Activated naive CD8-positive, alpha-beta T cell treated with anti-CD3 and anti-CD28 coated beads for 36 hours (primary cell): ENCODE measurements around the gene CFAP20. TPM values are rescaled to one million over a fixed set of nuclear protein-coding genes. Genes with fewer than 3 reads are reported as not detected.

ENCODE experiments used
- DNase-seq: peaks from one replicate; pipeline ENCODE4 v3.0.0; 2021
- H3K27ac Mint-ChIP-seq: one replicate; pipeline ENCODE4 v1.8.0; 2022; ENCODE audit warnings: mild to moderate bottlenecking, moderate library complexity, mixed read lengths
- H3K27me3 Mint-ChIP-seq: one replicate; pipeline ENCODE4 v1.8.0; 2022; ENCODE audit warnings: mild to moderate bottlenecking, mixed read lengths
- H3K36me3 Mint-ChIP-seq: one replicate; pipeline ENCODE4 v1.8.0; 2021; ENCODE audit warnings: mild to moderate bottlenecking, mixed read lengths
- H3K4me1 Mint-ChIP-seq: one replicate; pipeline ENCODE4 v1.8.0; 2021; ENCODE audit warnings: mixed read lengths
- H3K4me3 Mint-ChIP-seq: one replicate; pipeline ENCODE4 v1.8.0; 2022; ENCODE audit warnings: mild to moderate bottlenecking, moderate library complexity, mixed read lengths
- H3K9me3 Mint-ChIP-seq: one replicate; pipeline ENCODE4 v1.8.0; 2022; ENCODE audit warnings: mixed read lengths
- total RNA-seq, 2 experiments: library from RNA; stranded (reverse); gene quantifications; one replicate each; pipeline ENCODE4 v1.2.3, GENCODE V29; 2021

Gene CFAP20
- total RNA-seq, result 10 to 100 TPM; 57.6 to 59.3 TPM

DNA sequence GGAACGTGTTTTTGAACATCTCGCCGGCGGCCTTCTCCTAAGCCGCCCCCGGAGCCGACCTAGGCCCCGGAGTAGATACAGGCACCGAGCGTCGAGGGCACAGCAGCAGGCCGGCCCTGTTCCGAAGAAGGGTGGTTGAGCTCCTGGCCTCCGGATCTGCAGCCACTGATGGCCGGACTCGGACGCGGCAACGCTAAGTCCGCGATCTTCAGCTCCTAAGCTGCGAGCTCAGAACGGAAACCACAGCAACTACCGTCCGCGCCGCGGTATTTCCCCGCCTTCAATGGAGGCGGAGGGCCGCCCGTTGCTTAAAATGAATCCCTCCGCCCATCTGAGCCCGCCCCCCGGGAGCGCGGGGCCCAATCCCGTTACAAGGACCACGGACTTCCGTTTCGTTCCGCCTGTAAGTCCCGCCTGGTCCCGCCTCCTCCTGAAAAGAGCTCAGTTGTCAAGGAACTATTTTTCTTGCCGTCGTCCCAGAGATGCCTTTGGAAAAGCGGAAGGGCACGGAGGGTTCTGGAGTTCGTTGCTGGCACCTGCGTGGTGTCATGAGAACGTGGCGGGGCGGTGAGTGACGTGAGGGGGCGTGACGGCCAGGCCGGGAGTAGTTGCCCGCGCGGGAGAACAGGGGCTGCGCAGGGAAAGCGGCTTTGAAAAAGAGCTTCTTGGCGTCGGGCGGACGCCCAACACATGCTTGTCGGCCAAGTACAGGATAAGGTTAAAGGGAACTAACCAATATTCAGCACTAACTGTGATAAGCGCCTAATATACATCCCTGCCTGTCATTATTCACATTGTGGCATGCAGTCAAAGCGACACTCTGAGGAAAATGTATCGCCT, at the start of gene CFAP20:
TSS of gene CFAP20 (minus strand) at position 285 of the 840 bp plus-strand sequence. CDS start at position 19, 266 bp downstream.
- peak within 1 kb of the TSS; percentile 84 for H3K4me3 Mint-ChIP-seq
- H3K27me3 Mint-ChIP-seq, result no peaks in the 10 kb centered on the region
- H3K4me1 Mint-ChIP-seq, result peaks cover 37% of the 10 kb centered on the region
- H3K27ac Mint-ChIP-seq, result peak within 1 kb of the TSS; percentile 81
- DNase-seq, result peak; percentile 96
- no peaks in the 10 kb centered on the region for H3K9me3 Mint-ChIP-seq
- peaks cover 12% of the 10 kb centered on the region for H3K36me3 Mint-ChIP-seq

DNA sequence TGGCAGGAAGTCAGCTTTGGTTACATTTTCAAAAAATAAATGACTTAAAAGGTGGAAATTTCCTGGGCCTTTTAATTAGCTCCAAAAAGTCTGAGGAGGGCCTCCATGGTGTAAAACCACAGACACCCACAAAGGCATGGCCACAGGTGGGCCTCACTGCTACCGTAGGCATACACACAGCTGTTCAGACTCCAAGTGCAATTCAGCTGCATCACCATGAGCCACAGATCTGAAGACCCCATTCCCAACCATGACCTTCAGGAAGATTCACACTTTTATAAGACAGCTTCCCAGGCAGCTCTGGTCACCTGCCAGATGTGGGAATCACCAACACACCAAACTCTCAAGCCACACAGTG, 48.2 kb upstream of the CFAP20 start:
- peak; percentile 51 for DNase-seq
- Mint-ChIP-seq H3K27me3 (no peaks in the 10 kb centered on the region), H3K4me1 (peaks cover 55% of the 10 kb centered on the region), H3K4me3 (peak overlapping the region; percentile 47), H3K27ac (peak overlapping the region; percentile 90), H3K9me3 (peaks cover 2% of the 10 kb centered on the region), H3K36me3 (peaks cover 74% of the 10 kb centered on the region)

GRCh38 chr16:58176608-58177352, 47.6 kb upstream of the CFAP20 start:
- peak overlapping the region; percentile 90 for H3K27ac Mint-ChIP-seq
- H3K36me3 Mint-ChIP-seq, result peaks cover 71% of the 10 kb centered on the region
- H3K9me3 Mint-ChIP-seq, result peaks cover 2% of the 10 kb centered on the region
- H3K4me1 Mint-ChIP-seq, result peaks cover 53% of the 10 kb centered on the region
- no peaks in the 10 kb centered on the region for H3K27me3 Mint-ChIP-seq
- DNase-seq, result peak; percentile 4
- H3K4me3 Mint-ChIP-seq, result peak overlapping the region; percentile 42

DNA sequence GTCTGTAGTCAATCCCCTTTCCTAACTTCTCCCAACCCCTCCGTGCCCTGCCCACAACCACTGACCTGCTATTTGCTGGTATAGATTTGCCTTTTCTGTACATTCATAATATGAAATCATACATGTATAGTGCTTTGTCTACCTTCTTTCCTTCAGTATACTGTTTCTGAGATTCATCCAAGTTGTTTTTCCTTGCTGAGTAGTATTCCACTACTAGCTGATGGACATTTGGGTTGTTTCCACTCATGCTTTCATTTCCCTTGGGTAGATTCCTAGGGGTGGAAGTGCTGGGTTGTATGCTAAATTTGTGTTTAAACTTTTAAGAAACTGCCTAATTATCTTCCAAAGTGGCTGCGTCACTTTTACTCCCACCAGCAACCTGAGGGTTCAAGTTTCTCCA, 41.0 kb upstream of the CFAP20 start:
- H3K4me3 Mint-ChIP-seq, result no peak overlapping the region
- no peaks in the 10 kb centered on the region for H3K27me3 Mint-ChIP-seq
- H3K9me3 Mint-ChIP-seq, result no peaks in the 10 kb centered on the region
- H3K36me3 Mint-ChIP-seq, result peaks cover 37% of the 10 kb centered on the region
- peaks cover 15% of the 10 kb centered on the region for H3K4me1 Mint-ChIP-seq
- no peak overlapping the region for H3K27ac Mint-ChIP-seq
- DNase-seq, result no peak

DNA sequence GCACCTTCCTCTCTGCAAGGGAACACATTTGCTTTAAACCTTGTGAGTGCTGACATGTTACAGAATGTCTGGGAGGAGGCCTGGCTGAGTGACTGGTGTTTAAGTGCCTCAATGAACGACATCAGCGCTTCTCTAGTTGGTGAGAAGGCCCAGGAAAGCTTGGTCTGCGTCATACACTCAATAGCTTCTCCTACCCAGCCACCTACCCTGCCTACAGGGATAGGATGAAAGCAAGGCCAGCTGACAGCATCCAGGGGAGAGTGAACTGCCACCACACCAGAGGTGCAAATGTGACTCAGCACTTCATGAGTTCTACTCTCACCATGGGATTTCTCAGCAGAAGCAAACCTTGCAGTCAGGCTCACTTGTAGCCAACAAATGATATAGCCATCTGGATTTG, 31.7 kb upstream of the CFAP20 start:
- Mint-ChIP-seq H3K27me3 (no peaks in the 10 kb centered on the region), H3K27ac (peak overlapping the region; percentile 35), H3K4me1 (peaks cover 2% of the 10 kb centered on the region), H3K9me3 (no peaks in the 10 kb centered on the region), H3K36me3 (peaks cover 31% of the 10 kb centered on the region), H3K4me3 (no peak overlapping the region)
- no peak for DNase-seq

DNA sequence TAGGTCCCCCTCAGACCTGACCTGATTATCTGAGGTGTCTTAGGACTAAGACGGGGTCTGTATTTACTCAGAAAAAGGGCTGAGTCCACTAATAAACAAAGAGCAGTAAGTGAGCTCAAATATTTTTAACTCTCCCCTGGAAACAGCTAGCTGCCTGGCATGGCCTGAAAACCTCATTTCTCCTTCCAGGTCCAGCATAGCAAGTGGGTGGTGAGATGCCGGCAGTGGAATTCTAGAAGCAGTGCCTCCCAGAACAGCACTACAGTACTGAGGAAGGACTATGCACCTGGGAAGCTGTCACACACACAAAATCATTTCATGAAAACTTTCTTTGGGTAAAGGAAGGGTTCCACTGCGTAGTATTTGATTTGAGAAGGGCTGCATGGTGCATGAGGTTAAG, 29.5 kb upstream of the CFAP20 start:
- H3K4me1 Mint-ChIP-seq, result peaks cover 2% of the 10 kb centered on the region
- peaks cover 21% of the 10 kb centered on the region for H3K36me3 Mint-ChIP-seq
- H3K4me3 Mint-ChIP-seq, result no peak overlapping the region
- H3K9me3 Mint-ChIP-seq, result no peaks in the 10 kb centered on the region
- no peak for DNase-seq
- H3K27me3 Mint-ChIP-seq, result no peaks in the 10 kb centered on the region
- H3K27ac Mint-ChIP-seq, result no peak overlapping the region

- H3K36me3 Mint-ChIP-seq, result peaks cover 15% of the 10 kb centered on the region
- H3K4me3 Mint-ChIP-seq, result no peak overlapping the region
- H3K4me1 Mint-ChIP-seq, result peaks cover 2% of the 10 kb centered on the region
- no peak for DNase-seq
- H3K27me3 Mint-ChIP-seq, result no peaks in the 10 kb centered on the region
- H3K27ac Mint-ChIP-seq, result no peak overlapping the region
- H3K9me3 Mint-ChIP-seq, result no peaks in the 10 kb centered on the region
Observed at GRCh38 chr16:58157951-58158540, 28.9 kb upstream of the CFAP20 start.

GRCh38 chr16:58157239-58157638, 28.1 kb upstream of the CFAP20 start:
- peaks cover 2% of the 10 kb centered on the region for H3K4me1 Mint-ChIP-seq
- no peak for DNase-seq
- H3K27me3 Mint-ChIP-seq, result no peaks in the 10 kb centered on the region
- no peak overlapping the region for H3K4me3 Mint-ChIP-seq
- no peaks in the 10 kb centered on the region for H3K9me3 Mint-ChIP-seq
- H3K36me3 Mint-ChIP-seq, result peaks cover 15% of the 10 kb centered on the region
- H3K27ac Mint-ChIP-seq, result no peak overlapping the region

- no peak for DNase-seq
- Mint-ChIP-seq H3K4me3 (no peak overlapping the region), H3K4me1 (peaks cover 2% of the 10 kb centered on the region), H3K27ac (no peak overlapping the region), H3K9me3 (no peaks in the 10 kb centered on the region), H3K27me3 (no peaks in the 10 kb centered on the region), H3K36me3 (peaks cover 11% of the 10 kb centered on the region)
Observed at GRCh38 chr16:58155839-58156238, 26.7 kb upstream of the CFAP20 start.

DNA sequence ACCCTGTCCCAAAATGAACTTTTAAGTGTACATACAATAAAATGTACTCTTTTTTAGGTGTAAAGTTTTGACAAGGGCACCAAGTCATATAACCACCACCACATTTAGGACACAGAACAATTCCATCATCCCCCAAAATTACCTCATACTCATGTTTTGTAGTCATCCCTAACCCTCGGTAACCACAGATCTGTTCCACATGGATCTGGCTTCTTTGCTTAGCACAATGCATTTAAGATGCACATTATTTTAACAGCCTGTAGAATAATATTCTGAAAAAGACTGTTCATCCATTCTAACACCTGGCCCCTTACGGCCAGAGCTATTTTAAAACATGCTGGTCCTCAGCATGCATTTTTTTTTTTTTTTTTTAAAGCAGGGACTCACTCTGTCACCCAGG, 25.2 kb upstream of the CFAP20 start:
- H3K9me3 Mint-ChIP-seq, result no peaks in the 10 kb centered on the region
- no peak overlapping the region for H3K4me3 Mint-ChIP-seq
- H3K27me3 Mint-ChIP-seq, result no peaks in the 10 kb centered on the region
- peaks cover 2% of the 10 kb centered on the region for H3K4me1 Mint-ChIP-seq
- H3K27ac Mint-ChIP-seq, result no peak overlapping the region
- no peak for DNase-seq
- H3K36me3 Mint-ChIP-seq, result peaks cover 5% of the 10 kb centered on the region

DNA sequence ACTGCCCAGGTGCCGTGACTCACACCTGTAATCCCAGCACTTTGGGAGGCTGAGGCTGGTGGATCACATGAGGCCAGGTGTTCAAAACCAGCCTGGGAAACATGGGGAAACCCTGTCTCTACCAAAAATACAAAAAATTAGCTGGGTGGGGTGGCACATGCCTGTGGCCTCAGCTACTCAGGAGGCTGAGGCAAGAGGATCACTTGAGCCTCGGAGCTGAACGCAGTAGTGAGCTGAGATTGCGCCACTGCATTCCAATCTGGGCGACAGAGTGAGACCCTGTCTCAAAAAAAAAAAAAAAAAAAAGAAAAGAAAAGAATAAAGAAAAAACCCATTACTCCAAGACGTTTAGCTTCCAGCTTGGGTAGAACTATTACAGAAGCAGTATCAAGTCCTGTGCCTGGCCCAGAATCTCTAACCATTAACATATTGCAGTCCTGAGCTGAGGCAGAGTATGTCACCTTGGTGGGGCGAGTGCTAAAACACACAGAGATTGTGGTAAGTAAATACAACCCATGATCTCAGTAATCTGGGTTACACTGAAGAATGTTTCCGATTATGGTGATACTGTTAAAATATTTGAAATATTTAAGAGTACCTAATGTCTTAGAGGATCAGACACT, 23.2 kb upstream of the CFAP20 start:
- H3K4me3 Mint-ChIP-seq, result no peak overlapping the region
- no peaks in the 10 kb centered on the region for H3K36me3 Mint-ChIP-seq
- DNase-seq, result no peak
- H3K4me1 Mint-ChIP-seq, result peaks cover 2% of the 10 kb centered on the region
- no peaks in the 10 kb centered on the region for H3K9me3 Mint-ChIP-seq
- H3K27me3 Mint-ChIP-seq, result no peaks in the 10 kb centered on the region
- no peak overlapping the region for H3K27ac Mint-ChIP-seq

GRCh38 chr16:58148526-58148925, 19.3 kb upstream of the CFAP20 start:
- Mint-ChIP-seq H3K27ac (no peak overlapping the region), H3K27me3 (no peaks in the 10 kb centered on the region), H3K4me3 (no peak overlapping the region), H3K36me3 (peaks cover 4% of the 10 kb centered on the region), H3K4me1 (no peaks in the 10 kb centered on the region), H3K9me3 (no peaks in the 10 kb centered on the region)
- DNase-seq, result no peak

DNA sequence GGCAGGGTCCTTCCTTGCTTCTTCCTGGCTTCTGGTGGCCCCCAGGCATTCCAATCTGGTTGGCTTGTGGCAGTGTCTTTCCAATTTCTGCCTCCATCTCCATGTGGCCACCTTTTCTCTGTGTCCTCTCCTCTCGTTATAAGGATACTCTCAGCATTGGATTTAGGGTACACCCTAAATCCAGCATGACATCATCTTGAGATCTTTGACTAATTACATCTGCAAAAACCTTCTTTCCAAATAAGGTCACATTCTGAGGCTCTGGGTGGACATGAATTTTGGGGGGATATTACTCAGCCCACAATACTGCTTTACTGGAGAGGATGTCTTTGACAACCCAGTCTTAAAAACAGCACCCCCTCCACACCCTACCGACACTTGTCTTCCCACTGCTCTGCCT, 18.9 kb upstream of the CFAP20 start:
- no peaks in the 10 kb centered on the region for H3K9me3 Mint-ChIP-seq
- no peaks in the 10 kb centered on the region for H3K27me3 Mint-ChIP-seq
- no peaks in the 10 kb centered on the region for H3K4me1 Mint-ChIP-seq
- H3K4me3 Mint-ChIP-seq, result no peak overlapping the region
- DNase-seq, result no peak
- H3K27ac Mint-ChIP-seq, result no peak overlapping the region
- peaks cover 6% of the 10 kb centered on the region for H3K36me3 Mint-ChIP-seq

GRCh38 chr16:58138852-58139251, 9.7 kb upstream of the CFAP20 start:
- H3K27me3 Mint-ChIP-seq, result no peaks in the 10 kb centered on the region
- DNase-seq, result no peak
- H3K27ac Mint-ChIP-seq, result no peak overlapping the region
- peaks cover 23% of the 10 kb centered on the region for H3K9me3 Mint-ChIP-seq
- peaks cover 41% of the 10 kb centered on the region for H3K36me3 Mint-ChIP-seq
- no peaks in the 10 kb centered on the region for H3K4me1 Mint-ChIP-seq
- H3K4me3 Mint-ChIP-seq, result no peak overlapping the region

- H3K4me1 Mint-ChIP-seq, result no peaks in the 10 kb centered on the region
- peaks cover 23% of the 10 kb centered on the region for H3K9me3 Mint-ChIP-seq
- DNase-seq, result no peak
- H3K27me3 Mint-ChIP-seq, result no peaks in the 10 kb centered on the region
- no peak overlapping the region for H3K27ac Mint-ChIP-seq
- no peak overlapping the region for H3K4me3 Mint-ChIP-seq
- H3K36me3 Mint-ChIP-seq, result peaks cover 37% of the 10 kb centered on the region
Observed at GRCh38 chr16:58137581-58137980, 8.4 kb upstream of the CFAP20 start.
